Upper lobe of left lung (tissue), 6 donors: ENCODE measurements around the gene PLCL2. TPM values are rescaled to one million over a fixed set of nuclear protein-coding genes. Genes with fewer than 3 reads are reported as not detected.
A peak's percentile ranks its signal among the peaks of the same experiment; 100 is the strongest.

Experiments used
- ATAC-seq, 2 donors: fragments of 200-7000 bp; cut with Tn5 transposase; one replicate each; pipeline ENCODE4 v1.9.1; 2022; ENCODE audit warnings: mild to moderate bottlenecking in 2 of 2, moderate library complexity in 2 of 2; ENCODE audit not compliant: low FRiP score in 2 of 2
- DNase-seq, 2 donors: peaks; one replicate each; pipeline ENCODE4 v3.0.0-alpha.2; 2019 to 2020
- H3K27ac ChIP-seq, 4 donors: fragments of 200-600 bp; sonication (generic); one replicate each; pipeline ENCODE4 v1.5.1; 2016 to 2019
- H3K27me3 ChIP-seq, 4 donors: fragments of 200-600 bp; sonication (generic); one replicate each; pipeline ENCODE4 v1.5.1; 2017 to 2019
- H3K36me3 ChIP-seq, 4 donors: fragments of 200-600 bp; sonication (generic); one replicate each; pipeline ENCODE4 v1.5.1; 2016 to 2019
- H3K4me1 ChIP-seq, 4 donors: fragments of 200-600 bp; sonication (generic); one replicate each; pipeline ENCODE4 v1.5.1; 2018 to 2019
- H3K4me3 ChIP-seq, 4 donors: fragments of 200-600 bp; sonication (generic); one replicate each; pipeline ENCODE4 v1.5.1; 2017 to 2019; ENCODE audit warnings: mild to moderate bottlenecking in 2 of 4, moderate library complexity in 1 of 4
- H3K9me3 ChIP-seq, 4 donors: fragments of 200-600 bp; sonication (generic); one replicate each; pipeline ENCODE4 v1.5.1; 2018 to 2019
- EP300 ChIP-seq, 4 donors: sonication (generic); formaldehyde crosslinking; IDR thresholded peaks; one replicate each; pipeline ENCODE4 v1.5.1; 2017; ENCODE audit warnings: antibody characterized with exemption in 4 of 4, control low read depth in 2 of 4
- POLR2A ChIP-seq, 4 donors: fragments of 450-650 bp; IDR thresholded peaks; one replicate each; pipeline ENCODE4 v1.5.1; 2016 to 2017; ENCODE audit warnings: antibody characterized with exemption in 4 of 4, mild to moderate bottlenecking in 2 of 4
- POLR2AphosphoS5 ChIP-seq, 2 donors: sonication (generic); formaldehyde crosslinking; IDR thresholded peaks; one replicate each; pipeline ENCODE4 v1.5.1; 2017; ENCODE audit warnings: antibody characterized with exemption in 2 of 2
- WGBS, 2 donors: methylation state at CpG; one replicate each; pipeline ENCODE4 v1.1.5; 2017 to 2018; 5-methylcytosine and 5-hydroxymethylcytosine counted together
- total RNA-seq, 6 donors: library from RNA; depleted of rRNA in 4 of 6; stranded (reverse); fragments of >200 nt in 4 of 6; gene quantifications; one replicate each; pipeline versions ENCODE4 v1.1.0 to v1.2.1, GENCODE V29; 2016 to 2021
- TF ChIP-seq, protein P1 (sequence below), 6 experiments: fragments of 450-650 bp in 4 of 6; fragments of 200-600 bp in 2 of 6; sonication (generic) in 2 of 6; IDR thresholded peaks; one replicate each; pipeline ENCODE4 v1.5.1; 2016 to 2019; ENCODE audit warnings: antibody characterized with exemption in 6 of 6
- donor health status: DM: no; HTN: no; CAD: no; lungs with moderate emphysema.
- donor health status: DM: no; HTN: yes; CAD: no; lungs with severe emphysema.

The PLCL2 gene
- total RNA-seq, 6 donors from 2014 or later, result 6.5 to 15.8 (median 10.7) TPM

GRCh38 chr3:16842272-16843270 is 42.2 kb upstream of the PLCL2 start:
- Histone ChIP-seq H3K4me3 (no peak overlapping the region), H3K4me1 (peaks cover 15 to 20% (median 19%) of the 10 kb centered on the region in 4 donors), H3K9me3 (no peaks in the 10 kb centered on the region), H3K36me3 (no peaks in the 10 kb centered on the region), H3K27ac (peak overlapping the region; percentile 69 to 80 (median 74)), H3K27me3 (no peaks in the 10 kb centered on the region)
- WGBS, 2 donors, result 47 to 61% methylated on average over 16 of the region's 16 CpGs
- peak; percentile 61 to 80 for ATAC-seq
- no peak for TF ChIP-seq EP300 (IDR thresholded peaks at IDR 0.05)
- peak; percentile 26 to 79 for DNase-seq

DNA sequence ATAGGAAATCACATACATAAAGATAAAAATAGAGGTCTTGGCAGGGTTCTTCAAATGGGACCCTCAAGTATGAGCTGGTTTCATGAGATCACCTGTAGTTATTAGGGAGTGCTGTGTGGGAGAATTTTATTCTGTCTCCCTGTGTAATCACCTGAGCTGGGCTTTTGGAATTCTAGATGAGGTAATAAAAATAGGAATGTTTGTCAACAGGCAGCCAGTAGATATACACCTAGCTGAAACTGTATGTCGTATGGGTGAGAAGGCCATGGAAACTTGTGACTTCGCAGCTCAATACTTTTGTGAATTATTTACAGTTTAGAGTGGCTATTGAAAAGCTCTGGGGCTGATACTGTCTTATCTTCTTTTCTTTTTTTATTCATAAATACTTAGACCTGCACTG is 40.5 kb upstream of the PLCL2 start:
- H3K9me3 ChIP-seq, result no peaks in the 10 kb centered on the region
- no peak overlapping the region for H3K4me3 ChIP-seq
- TF ChIP-seq, protein P1, sequence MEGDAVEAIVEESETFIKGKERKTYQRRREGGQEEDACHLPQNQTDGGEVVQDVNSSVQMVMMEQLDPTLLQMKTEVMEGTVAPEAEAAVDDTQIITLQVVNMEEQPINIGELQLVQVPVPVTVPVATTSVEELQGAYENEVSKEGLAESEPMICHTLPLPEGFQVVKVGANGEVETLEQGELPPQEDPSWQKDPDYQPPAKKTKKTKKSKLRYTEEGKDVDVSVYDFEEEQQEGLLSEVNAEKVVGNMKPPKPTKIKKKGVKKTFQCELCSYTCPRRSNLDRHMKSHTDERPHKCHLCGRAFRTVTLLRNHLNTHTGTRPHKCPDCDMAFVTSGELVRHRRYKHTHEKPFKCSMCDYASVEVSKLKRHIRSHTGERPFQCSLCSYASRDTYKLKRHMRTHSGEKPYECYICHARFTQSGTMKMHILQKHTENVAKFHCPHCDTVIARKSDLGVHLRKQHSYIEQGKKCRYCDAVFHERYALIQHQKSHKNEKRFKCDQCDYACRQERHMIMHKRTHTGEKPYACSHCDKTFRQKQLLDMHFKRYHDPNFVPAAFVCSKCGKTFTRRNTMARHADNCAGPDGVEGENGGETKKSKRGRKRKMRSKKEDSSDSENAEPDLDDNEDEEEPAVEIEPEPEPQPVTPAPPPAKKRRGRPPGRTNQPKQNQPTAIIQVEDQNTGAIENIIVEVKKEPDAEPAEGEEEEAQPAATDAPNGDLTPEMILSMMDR (IDR thresholded peaks at IDR 0.05), result no peak
- no peak for TF ChIP-seq POLR2A (IDR thresholded peaks at IDR 0.05)
- no peak for TF ChIP-seq POLR2AphosphoS5 (IDR thresholded peaks at IDR 0.05)
- TF ChIP-seq EP300 (IDR thresholded peaks at IDR 0.05), result no peak
- DNase-seq (no peak), ATAC-seq (no peak)
- H3K36me3 ChIP-seq, result no peaks in the 10 kb centered on the region
- no peak overlapping the region for H3K27ac ChIP-seq
- WGBS, 2 donors, result 94 to 96% methylated on average over 2 of the region's 2 CpGs
- peaks cover 15 to 20% (median 19%) of the 10 kb centered on the region in 4 donors for H3K4me1 ChIP-seq
- no peaks in the 10 kb centered on the region for H3K27me3 ChIP-seq

DNA sequence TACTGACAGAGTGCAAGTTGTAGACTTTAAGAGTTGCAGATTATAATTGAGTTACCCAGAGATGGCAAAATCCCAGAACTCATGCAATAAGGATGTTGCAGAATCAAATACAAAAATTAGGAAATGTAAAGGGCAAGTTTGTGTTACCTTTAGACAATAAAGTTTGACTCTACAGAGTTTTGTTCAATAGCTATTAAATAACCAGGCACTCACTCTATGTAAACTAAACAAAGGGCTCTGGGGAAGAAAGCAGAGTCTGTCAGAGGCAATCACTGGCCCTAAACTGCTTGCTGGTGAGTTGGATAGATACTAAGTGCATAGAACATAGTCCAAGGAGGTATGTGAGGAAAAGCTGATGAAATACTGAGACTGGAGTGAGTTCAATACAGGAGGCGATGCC is 40.0 kb upstream of the PLCL2 start:
- no peak for DNase-seq
- no peaks in the 10 kb centered on the region for H3K9me3 ChIP-seq
- peaks cover 18 to 24% (median 20%) of the 10 kb centered on the region in 4 donors for H3K4me1 ChIP-seq

DNA sequence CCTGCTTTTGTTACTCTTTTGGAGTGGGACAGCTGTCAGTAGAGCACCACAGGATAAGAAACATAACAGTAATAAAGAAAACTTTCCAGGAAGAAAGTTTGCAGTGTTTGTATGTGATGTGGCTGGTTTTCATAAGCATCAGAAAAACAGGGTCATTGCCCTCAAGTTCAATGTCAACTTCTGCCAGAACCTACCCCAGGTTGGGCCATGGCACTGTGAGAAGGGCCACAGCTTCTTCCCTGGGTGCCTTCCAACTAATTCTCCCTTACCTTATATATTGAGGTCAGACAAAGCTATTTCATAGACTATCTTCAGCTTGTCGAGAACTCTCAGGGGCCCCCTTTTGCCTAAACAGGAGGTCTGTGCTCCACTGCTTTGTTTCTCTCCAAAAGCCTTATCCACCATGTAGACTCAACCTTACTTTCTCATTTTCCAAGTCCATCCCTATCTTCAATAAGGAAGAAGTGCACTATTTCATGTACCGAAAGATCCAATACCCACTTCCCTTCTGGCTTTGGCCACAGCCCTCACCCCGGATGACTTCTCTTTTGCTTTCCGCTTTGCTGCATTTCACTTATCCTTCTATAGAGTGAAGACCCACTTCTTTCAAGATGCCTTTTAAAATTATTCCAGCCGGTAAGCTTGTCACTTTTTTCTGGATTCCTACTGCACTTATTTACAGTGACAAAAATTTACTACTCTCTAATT is 38.2 kb upstream of the PLCL2 start:
- TF ChIP-seq POLR2A (IDR thresholded peaks at IDR 0.05), result no peak
- TF ChIP-seq, protein P1 (IDR thresholded peaks at IDR 0.05), result no peak
- TF ChIP-seq POLR2AphosphoS5 (IDR thresholded peaks at IDR 0.05), result no peak
- TF ChIP-seq EP300 (IDR thresholded peaks at IDR 0.05), result no peak
- DNase-seq (peak in 1 of 2 donors; percentile 37), ATAC-seq (no peak)
- Histone ChIP-seq H3K27me3 (no peaks in the 10 kb centered on the region), H3K27ac (no peak overlapping the region), H3K4me1 (peaks cover 17 to 27% (median 22%) of the 10 kb centered on the region in 4 donors), H3K9me3 (no peaks in the 10 kb centered on the region), H3K36me3 (no peaks in the 10 kb centered on the region), H3K4me3 (no peak overlapping the region)
- 70 to 86% methylated on average over 5 of the region's 5 CpGs for WGBS, 2 donors

More for the DNA sequence above, 40.0 kb upstream of the PLCL2 start:
- no peak overlapping the region for H3K4me3 ChIP-seq
- 81 to 82% methylated on average over 1 of the region's 1 CpG for WGBS, 2 donors
- H3K27me3 ChIP-seq, result no peaks in the 10 kb centered on the region
- no peak overlapping the region for H3K27ac ChIP-seq
- no peak for ATAC-seq
- TF ChIP-seq EP300 (IDR thresholded peaks at IDR 0.05) (no peak), POLR2A (IDR thresholded peaks at IDR 0.05) (no peak), POLR2AphosphoS5 (IDR thresholded peaks at IDR 0.05) (no peak)
- TF ChIP-seq, protein P1 (IDR thresholded peaks at IDR 0.05), result no peak
- no peaks in the 10 kb centered on the region for H3K36me3 ChIP-seq

DNA sequence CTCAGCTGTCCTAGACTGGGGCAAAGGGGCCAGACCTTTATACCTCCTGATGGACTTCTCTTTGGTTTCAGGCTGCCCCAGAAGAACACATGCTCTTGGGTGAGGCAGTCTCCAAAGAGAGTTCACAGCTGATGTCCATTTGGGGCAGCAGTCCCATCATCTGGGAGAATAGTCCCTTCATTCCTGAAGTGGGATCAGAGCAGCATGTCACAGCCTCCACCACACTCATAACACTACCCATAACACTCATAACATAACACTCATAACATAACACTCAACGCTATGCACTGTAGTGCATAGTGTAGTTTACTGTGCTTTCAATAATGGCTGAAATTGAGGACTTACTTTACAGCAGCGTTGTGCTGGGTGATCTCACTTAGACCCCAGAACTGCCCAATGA is 36.7 kb upstream of the PLCL2 start:
- 82 to 96% methylated on average over 2 of the region's 2 CpGs for WGBS, 2 donors
- TF ChIP-seq POLR2AphosphoS5 (IDR thresholded peaks at IDR 0.05) (no peak), EP300 (IDR thresholded peaks at IDR 0.05) (no peak), POLR2A (IDR thresholded peaks at IDR 0.05) (no peak)
- TF ChIP-seq, protein P1 (IDR thresholded peaks at IDR 0.05), result no peak

More for the DNA sequence above, 36.7 kb upstream of the PLCL2 start:
- H3K36me3 ChIP-seq, result no peaks in the 10 kb centered on the region
- ATAC-seq (no peak), DNase-seq (no peak)
- H3K9me3 ChIP-seq, result no peaks in the 10 kb centered on the region
- H3K4me1 ChIP-seq, result peaks cover 5 to 12% (median 9%) of the 10 kb centered on the region in 4 donors
- no peak overlapping the region for H3K4me3 ChIP-seq
- H3K27me3 ChIP-seq, result no peaks in the 10 kb centered on the region
- H3K27ac ChIP-seq, result no peak overlapping the region
